ENCODE results near the gene CEP70.

Gene CEP70

GRCh38 chr3:138460536-138461205 lies 133.4 kb downstream of the CEP70 start:
- no peak for TF ChIP-seq CTCF (IDR thresholded peaks at IDR 0.05; ENCODE audit: low read depth, low read length, missing control alignments)
- H3K4me3 ChIP-seq (ENCODE audit: low read depth, low read length), result no peak overlapping the region
- in situ Hi-C loops (cut with HindIII; ENCODE audit: low sequenced_read_pairs), result loop anchor here (25.0 kb wide), 1 partner anchor 452 kb away; no protein-coding TSS in a partner anchor
- no peak for DNase-seq (ENCODE audit: low read depth)

DNA sequence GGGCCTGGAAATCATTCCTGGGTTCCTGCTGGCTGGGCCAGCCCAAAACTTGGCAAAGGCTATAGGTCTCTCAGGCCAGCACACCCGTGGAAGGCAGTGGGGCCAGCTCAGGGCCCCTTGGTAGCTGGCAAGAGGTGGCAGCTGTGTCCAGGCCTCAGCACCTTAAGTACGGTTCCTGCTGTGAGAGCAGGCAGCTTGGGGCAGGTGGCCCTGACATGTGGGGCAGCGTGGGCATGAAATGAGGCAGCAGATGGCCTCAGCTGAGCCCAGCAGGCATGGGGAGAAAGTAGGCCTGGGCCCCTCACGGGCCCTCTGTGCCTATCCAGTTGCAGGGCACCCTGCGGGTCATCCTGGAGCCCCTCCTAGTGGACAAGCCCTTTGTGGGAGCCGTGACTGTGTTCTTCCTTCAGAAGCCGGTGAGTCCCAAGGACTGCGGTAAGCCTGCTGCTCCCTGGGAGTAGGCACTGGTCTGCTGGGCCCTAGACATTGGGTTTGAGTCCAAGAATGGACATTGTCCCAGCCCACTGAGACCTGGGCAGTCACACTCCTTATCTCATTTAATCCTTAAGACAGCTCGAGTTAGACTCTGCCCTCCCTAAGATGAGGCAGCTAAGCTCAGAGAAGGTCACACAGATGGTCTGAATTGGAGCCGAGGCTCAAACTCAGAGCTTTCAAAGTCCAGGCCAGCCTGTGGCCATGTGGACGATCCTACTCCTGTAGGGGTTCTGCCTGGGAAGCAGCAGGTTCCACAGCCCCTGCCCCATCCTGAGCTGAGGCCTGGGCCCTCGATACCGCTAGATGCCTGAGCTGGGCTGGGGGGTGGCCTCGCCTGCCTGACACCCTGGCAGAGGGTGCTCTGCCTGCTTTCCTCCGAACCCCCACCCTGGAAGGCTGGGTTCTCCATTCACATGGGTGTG lies 134.2 kb downstream of the CEP70 start:
- no peak for TF ChIP-seq CTCF (IDR thresholded peaks at IDR 0.05; ENCODE audit: low read depth, low read length, missing control alignments)
- in situ Hi-C loops (cut with HindIII; ENCODE audit: low sequenced_read_pairs), result loop anchor here (25.0 kb wide), 1 partner anchor 452 kb away; no protein-coding TSS in a partner anchor
- DNase-seq (ENCODE audit: low read depth), result no peak
- H3K4me3 ChIP-seq (ENCODE audit: low read depth, low read length), result no peak overlapping the region

GRCh38 chr3:138458774-138459499 lies 135.1 kb downstream of the CEP70 start:
- in situ Hi-C loops (cut with HindIII; ENCODE audit: low sequenced_read_pairs), result loop anchor here (25.0 kb wide), 1 partner anchor 453 kb away; no protein-coding TSS in a partner anchor

DNA sequence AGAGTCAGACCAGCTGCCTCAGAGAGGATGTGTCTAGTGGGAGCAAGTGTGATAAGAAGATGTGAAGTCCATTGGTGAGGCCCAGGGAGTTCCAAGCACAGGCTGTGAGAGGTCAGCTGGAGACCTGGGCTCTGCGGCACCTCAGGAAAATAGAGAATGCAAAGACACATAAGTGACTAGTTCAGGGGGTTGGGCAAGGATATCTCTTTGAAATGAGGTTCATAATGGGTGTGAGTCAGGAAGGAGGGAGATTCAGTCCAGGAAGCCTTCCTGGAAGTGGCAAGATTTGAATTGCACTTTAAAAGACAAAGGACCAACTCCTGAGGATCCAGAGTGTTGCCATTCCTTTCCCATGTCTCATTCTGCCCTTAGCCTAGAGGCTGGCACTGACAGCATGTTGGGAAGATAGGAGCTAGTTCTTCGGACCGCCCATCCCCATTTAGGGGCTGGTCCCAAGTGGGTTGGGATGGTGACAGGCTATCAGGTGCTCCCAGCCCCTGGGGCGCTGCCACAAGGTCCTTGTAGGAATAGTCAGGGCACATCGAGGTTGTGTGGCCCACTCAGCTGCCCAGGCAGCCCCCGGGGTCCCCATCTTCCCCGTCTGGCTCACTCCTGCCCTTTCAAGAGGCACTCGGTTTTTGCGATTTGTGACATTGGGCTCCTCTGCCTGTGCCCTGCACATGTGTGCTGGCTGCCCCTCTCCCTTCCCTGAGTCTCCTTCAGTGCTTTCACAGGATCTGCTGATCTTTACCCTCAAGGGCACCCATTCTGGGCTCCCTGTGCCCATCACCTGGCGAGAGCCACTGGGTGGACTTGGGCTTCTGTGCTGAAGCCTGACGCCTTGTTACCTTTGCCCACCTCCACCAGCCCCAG lies 136.0 kb downstream of the CEP70 start:
- DNase-seq (ENCODE audit: low read depth), result no peak
- in situ Hi-C loops (cut with HindIII; ENCODE audit: low sequenced_read_pairs), result loop anchor here (25.0 kb wide), 1 partner anchor 454 kb away; no protein-coding TSS in a partner anchor
- no peak overlapping the region for H3K4me3 ChIP-seq (ENCODE audit: low read depth, low read length)
- TF ChIP-seq CTCF (IDR thresholded peaks at IDR 0.05; ENCODE audit: low read depth, low read length, missing control alignments), result no peak

More at GRCh38 chr3:138458774-138459499, 135.1 kb downstream of the CEP70 start:
- no peak for TF ChIP-seq CTCF (IDR thresholded peaks at IDR 0.05; ENCODE audit: low read depth, low read length, missing control alignments)
- no peak overlapping the region for H3K4me3 ChIP-seq (ENCODE audit: low read depth, low read length)
- DNase-seq (ENCODE audit: low read depth), result no peak

DNA sequence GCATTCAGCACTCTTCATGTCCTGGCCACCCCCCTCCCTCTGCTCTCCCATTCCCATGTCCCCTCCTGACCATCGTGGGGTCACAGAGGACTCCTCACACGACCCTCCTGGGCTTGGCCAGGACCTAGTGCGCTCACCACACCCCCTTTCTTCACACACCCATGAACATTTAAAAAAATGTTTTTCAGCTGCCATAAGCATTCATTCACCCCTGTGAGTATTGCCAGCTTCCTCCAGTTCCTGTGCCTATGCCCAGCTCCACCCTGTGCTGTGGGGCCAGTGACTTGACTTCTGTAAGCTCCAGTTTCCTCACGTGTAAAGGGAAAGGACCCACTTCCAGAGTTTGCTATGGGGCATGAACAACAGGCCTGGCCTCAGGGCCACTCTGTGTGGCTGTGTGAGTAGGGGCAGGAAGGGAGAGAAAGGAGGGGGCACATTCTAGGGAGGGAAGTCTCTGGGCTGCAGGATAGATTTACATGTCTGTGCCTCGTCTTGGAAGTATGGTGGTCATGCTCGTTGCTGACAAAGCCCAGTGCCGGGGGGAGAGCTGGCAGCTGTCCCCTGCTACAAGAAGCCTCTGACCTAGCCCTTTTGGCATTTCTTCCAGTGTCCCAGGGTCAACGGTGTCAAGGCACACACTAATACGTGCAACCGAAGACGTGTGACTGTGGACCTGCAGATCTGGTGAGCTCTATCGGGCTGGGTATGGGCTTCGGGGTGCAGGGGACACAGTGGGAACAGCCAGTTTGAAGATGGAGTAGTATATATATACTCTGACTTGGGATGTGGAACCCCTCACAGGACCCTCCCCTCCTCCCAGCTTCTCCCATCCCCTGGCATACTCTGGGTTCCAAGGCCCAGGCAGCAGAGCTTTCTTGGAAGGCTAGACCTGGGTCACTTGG lies 136.8 kb downstream of the CEP70 start:
- no peak for DNase-seq (ENCODE audit: low read depth)
- in situ Hi-C loops (cut with HindIII; ENCODE audit: low sequenced_read_pairs), result loop anchor here (25.0 kb wide), 1 partner anchor 455 kb away; no protein-coding TSS in a partner anchor
- no peak overlapping the region for H3K4me3 ChIP-seq (ENCODE audit: low read depth, low read length)
- TF ChIP-seq CTCF (IDR thresholded peaks at IDR 0.05; ENCODE audit: low read depth, low read length, missing control alignments), result no peak
